ENCODE results near the gene DOLPP1. TPM values are rescaled to one million over a fixed set of nuclear protein-coding genes. Genes with fewer than 3 reads are reported as not detected.
"Not testable (repeated sequence)": the region's sequence is repeated elsewhere in the genome, so short reads cannot be mapped to it uniquely, and the experiment has no call there.

Gene DOLPP1
- total RNA-seq, 5 donors from 2014 or later (not counting 1 experiment from before 2014, with no cell fraction given): 5.1 to 14.4 (median 11.8) TPM

DNA sequence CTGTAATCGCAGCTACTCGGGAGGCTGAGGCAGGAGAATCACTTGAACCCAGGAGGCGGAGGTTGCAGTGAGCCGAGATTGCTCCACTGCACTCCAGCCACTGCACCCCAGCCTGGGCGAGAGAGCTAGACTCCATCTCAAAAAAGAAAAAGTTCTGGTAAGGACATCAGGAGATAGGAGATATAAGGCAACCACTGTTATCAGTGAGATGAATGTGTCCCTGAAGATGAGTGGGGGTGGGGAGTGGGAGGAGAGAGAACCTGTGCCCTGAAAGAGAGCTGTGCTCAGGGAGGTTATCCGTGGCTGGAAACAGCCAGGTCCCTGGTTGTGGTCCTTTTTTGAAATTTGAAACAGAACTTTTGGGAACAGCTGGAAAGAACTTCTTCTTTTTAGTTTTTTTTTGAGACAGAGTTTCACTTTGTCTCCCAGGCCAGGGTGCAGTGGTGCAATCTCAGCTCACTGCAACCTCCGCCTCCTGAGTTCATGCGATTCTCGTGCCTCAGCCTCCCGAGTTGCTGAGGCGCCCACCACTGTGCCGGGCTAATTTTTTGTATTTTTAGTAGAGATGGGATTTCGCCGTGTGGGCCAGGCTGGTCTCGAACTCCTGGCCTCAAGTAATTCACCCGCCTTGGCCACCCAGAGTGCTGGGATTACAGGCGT is 32.9 kb downstream of the DOLPP1 start:
- H3K27me3 Mint-ChIP-seq: no peaks in the 10 kb centered on the region
- Histone ChIP-seq H3K9me3 (no peaks in the 10 kb centered on the region), H3K27ac (ENCODE audit: low read length) (no peak overlapping the region), H3K4me3 (ENCODE audit: control insufficient read depth in 1 of 2, extremely low read depth in 1 of 2, low read length in 1 of 2) (no peak overlapping the region), H3K27me3 (replicated peaks in 1 of 2; ENCODE audit: control insufficient read depth in 2 of 2, extremely low read depth in 1 of 2, insufficient read depth in 2 of 2, low read length in 1 of 2) (no peaks in the 10 kb centered on the region), H3K36me3 (ENCODE audit: control insufficient read depth in 2 of 2, extremely low read depth in 1 of 2, insufficient read depth in 1 of 2, low read length in 1 of 2) (no peaks in the 10 kb centered on the region), H3K4me1 (ENCODE audit: control insufficient read depth in 1 of 2, extremely low read depth in 1 of 2, insufficient read depth in 2 of 2, low read length in 2 of 2) (peaks cover 3 to 27% of the 10 kb centered on the region in 2 experiments)
- H3K36me3 Mint-ChIP-seq: no peaks in the 10 kb centered on the region
- H3K9me3 Mint-ChIP-seq: no peaks in the 10 kb centered on the region
- CTCF ChIA-PET: interaction anchor here in 1 of 2 donors (1.0 kb wide), 1 partner anchor 18 kb away, joined by 3 read pairs; no protein-coding TSS in a partner anchor
- 99% methylated on average over 8 of the region's 17 CpGs for WGBS (ENCODE audit: insufficient coverage)
- peaks cover 29 to 45% (median 36%) of the 10 kb centered on the region in 3 donors for H3K4me1 Mint-ChIP-seq
- DNase-seq (no peak), ATAC-seq (replicated peaks in 1 of 4) (no peak)
- peak overlapping the region in 1 of 3 donors; percentile 24 for H3K4me3 Mint-ChIP-seq
- no peak overlapping the region for H3K27ac Mint-ChIP-seq
- POLR2A ChIA-PET: no interaction called here

GRCh38 chr9:129118799-129119198 is 37.9 kb downstream of the DOLPP1 start:
- DNase-seq (no peak), ATAC-seq (replicated peaks in 1 of 4) (no peak)
- peaks cover 12 to 18% (median 18%) of the 10 kb centered on the region in 3 donors for H3K4me1 Mint-ChIP-seq
- POLR2A ChIA-PET: interaction anchor here in 1 of 2 donors (0.6 kb wide), 1 partner anchor 700 kb away, joined by 3 read pairs; no protein-coding TSS in a partner anchor
- peaks cover 5 to 29% of the 10 kb centered on the region in 2 donors for H3K36me3 ChIP-seq (ENCODE audit: control insufficient read depth in 2 of 2, extremely low read depth in 1 of 2, insufficient read depth in 1 of 2, low read length in 1 of 2)
- CTCF ChIA-PET: no interaction called here
- H3K4me3 Mint-ChIP-seq: no peak overlapping the region
- H3K27ac ChIP-seq (ENCODE audit: low read length): no peak overlapping the region
- H3K9me3 Mint-ChIP-seq: no peaks in the 10 kb centered on the region
- no CpG with 5 or more reads among the region's 4 CpGs for WGBS (ENCODE audit: insufficient coverage)
- no peaks in the 10 kb centered on the region for H3K4me1 ChIP-seq (ENCODE audit: control insufficient read depth in 1 of 2, extremely low read depth in 1 of 2, insufficient read depth in 2 of 2, low read length in 2 of 2)
- no peaks in the 10 kb centered on the region for H3K9me3 ChIP-seq
- H3K4me3 ChIP-seq (ENCODE audit: control insufficient read depth in 1 of 2, extremely low read depth in 1 of 2, low read length in 1 of 2): no peak overlapping the region
- peaks cover 17% of the 10 kb centered on the region for H3K36me3 Mint-ChIP-seq
- H3K27ac Mint-ChIP-seq: no peak overlapping the region
- no peaks in the 10 kb centered on the region for H3K27me3 ChIP-seq (replicated peaks in 1 of 2; ENCODE audit: control insufficient read depth in 2 of 2, extremely low read depth in 1 of 2, insufficient read depth in 2 of 2, low read length in 1 of 2)
- no peaks in the 10 kb centered on the region for H3K27me3 Mint-ChIP-seq

DNA sequence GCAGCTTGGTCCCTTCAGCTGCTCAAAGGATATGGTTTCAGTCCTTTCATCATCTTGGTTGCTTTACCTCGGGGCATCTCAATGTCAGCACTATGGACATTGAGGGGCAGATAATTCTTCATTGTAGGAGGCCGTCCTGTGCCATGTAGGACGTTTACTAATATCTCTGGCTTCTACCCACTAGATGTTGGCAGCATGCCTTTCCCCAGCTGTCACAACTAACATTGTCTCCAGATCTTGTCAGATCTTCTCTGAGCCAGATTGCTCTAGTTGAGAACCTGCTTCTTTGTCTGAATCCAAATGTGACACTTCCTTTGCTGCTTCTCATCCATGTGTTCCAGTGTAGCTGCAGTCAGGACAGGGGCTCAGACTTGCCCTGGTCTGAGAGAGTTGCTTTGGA is 40.6 kb downstream of the DOLPP1 start:
- ChIA-PET CTCF (no interaction called here), POLR2A (no interaction called here)
- Mint-ChIP-seq H3K4me1 (peaks cover 0 to 2% (median 2%) of the 10 kb centered on the region in 3 donors), H3K9me3 (no peaks in the 10 kb centered on the region), H3K36me3 (peaks cover 21% of the 10 kb centered on the region), H3K4me3 (no peak overlapping the region), H3K27me3 (no peaks in the 10 kb centered on the region), H3K27ac (no peak overlapping the region)
- no peak for ATAC-seq (replicated peaks in 1 of 4)
- 100% methylated on average over 2 of the region's 3 CpGs for WGBS (ENCODE audit: insufficient coverage)
- no peaks in the 10 kb centered on the region for H3K9me3 ChIP-seq
- H3K27ac ChIP-seq (ENCODE audit: low read length): no peak overlapping the region
- no peaks in the 10 kb centered on the region for H3K4me1 ChIP-seq (ENCODE audit: control insufficient read depth in 1 of 2, extremely low read depth in 1 of 2, insufficient read depth in 2 of 2, low read length in 2 of 2)
- H3K27me3 ChIP-seq (replicated peaks in 1 of 2; ENCODE audit: control insufficient read depth in 2 of 2, extremely low read depth in 1 of 2, insufficient read depth in 2 of 2, low read length in 1 of 2): no peaks in the 10 kb centered on the region
- H3K4me3 ChIP-seq (ENCODE audit: control insufficient read depth in 1 of 2, extremely low read depth in 1 of 2, low read length in 1 of 2): no peak overlapping the region
- no peak for DNase-seq
- peaks cover 9 to 48% of the 10 kb centered on the region in 2 donors for H3K36me3 ChIP-seq (ENCODE audit: control insufficient read depth in 2 of 2, extremely low read depth in 1 of 2, insufficient read depth in 1 of 2, low read length in 1 of 2)

DNA sequence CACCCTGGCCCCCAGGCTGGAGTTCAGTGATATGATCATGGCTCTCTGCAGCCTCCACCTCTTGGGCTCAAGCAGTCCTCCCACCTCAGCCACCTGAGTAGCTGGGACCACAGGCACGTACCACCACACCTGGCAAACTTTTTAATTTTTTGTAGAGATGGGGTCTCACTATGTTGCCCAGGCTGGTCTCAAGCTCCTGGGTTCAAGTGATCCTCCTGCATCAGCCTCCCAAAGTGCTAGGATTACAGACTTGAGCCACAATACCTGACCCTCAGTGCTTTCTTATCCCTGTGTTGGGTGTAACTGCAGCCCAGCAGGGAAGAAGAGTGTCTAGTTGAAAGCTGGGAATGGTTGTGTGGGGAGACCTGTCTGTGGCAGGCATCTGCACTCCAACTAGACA is 41.2 kb downstream of the DOLPP1 start:
- DNase-seq (no peak), ATAC-seq (replicated peaks in 1 of 4) (no peak)
- peaks cover 21% of the 10 kb centered on the region for H3K36me3 Mint-ChIP-seq
- Histone ChIP-seq H3K4me1 (ENCODE audit: control insufficient read depth in 1 of 2, extremely low read depth in 1 of 2, insufficient read depth in 2 of 2, low read length in 2 of 2) (no peaks in the 10 kb centered on the region), H3K27me3 (replicated peaks in 1 of 2; ENCODE audit: control insufficient read depth in 2 of 2, extremely low read depth in 1 of 2, insufficient read depth in 2 of 2, low read length in 1 of 2) (no peaks in the 10 kb centered on the region), H3K27ac (ENCODE audit: low read length) (no peak overlapping the region), H3K4me3 (ENCODE audit: control insufficient read depth in 1 of 2, extremely low read depth in 1 of 2, low read length in 1 of 2) (no peak overlapping the region), H3K9me3 (no peaks in the 10 kb centered on the region), H3K36me3 (ENCODE audit: control insufficient read depth in 2 of 2, extremely low read depth in 1 of 2, insufficient read depth in 1 of 2, low read length in 1 of 2) (peaks cover 12 to 53% of the 10 kb centered on the region in 2 donors)
- no peak overlapping the region for H3K4me3 Mint-ChIP-seq
- ChIA-PET POLR2A (interaction anchor here (0.5 to 0.6 kb wide), 2 partner anchors 24 to 631 kb away, joined by 4 read pairs; no protein-coding TSS in a partner anchor), CTCF (interaction anchor here in 1 of 2 donors (0.8 kb wide), 1 partner anchor 18 kb away, joined by 4 read pairs; no protein-coding TSS in a partner anchor)
- no CpG with 5 or more reads among the region's 1 CpG for WGBS (ENCODE audit: insufficient coverage)
- peaks cover 0 to 2% (median 2%) of the 10 kb centered on the region in 3 donors for H3K4me1 Mint-ChIP-seq
- H3K27me3 Mint-ChIP-seq: no peaks in the 10 kb centered on the region
- H3K9me3 Mint-ChIP-seq: no peaks in the 10 kb centered on the region
- H3K27ac Mint-ChIP-seq: no peak overlapping the region

GRCh38 chr9:129122976-129123375 is 42.1 kb downstream of the DOLPP1 start:
- H3K4me3 Mint-ChIP-seq; H3K4me1 ChIP-seq (ENCODE audit: control insufficient read depth in 1 of 2, extremely low read depth in 1 of 2, insufficient read depth in 2 of 2, low read length in 2 of 2); DNase-seq; H3K4me3 ChIP-seq (ENCODE audit: control insufficient read depth in 1 of 2, extremely low read depth in 1 of 2, low read length in 1 of 2); ATAC-seq (replicated peaks in 1 of 4); H3K9me3 Mint-ChIP-seq; H3K4me1 Mint-ChIP-seq; H3K27ac ChIP-seq (ENCODE audit: low read length); H3K27me3 ChIP-seq (replicated peaks in 1 of 2; ENCODE audit: control insufficient read depth in 2 of 2, extremely low read depth in 1 of 2, insufficient read depth in 2 of 2, low read length in 1 of 2); H3K27me3 Mint-ChIP-seq; H3K27ac Mint-ChIP-seq; H3K9me3 ChIP-seq: not testable (repeated sequence)
- peaks cover 26% of the 10 kb centered on the region for H3K36me3 Mint-ChIP-seq
- POLR2A ChIA-PET: interaction anchor here (0.5 to 0.6 kb wide), 3 partner anchors 25 to 632 kb away, joined by 4 to 6 read pairs (median 4); no protein-coding TSS in a partner anchor
- WGBS (ENCODE audit: insufficient coverage): no CpG with 5 or more reads among the region's 15 CpGs
- H3K36me3 ChIP-seq (ENCODE audit: control insufficient read depth in 2 of 2, extremely low read depth in 1 of 2, insufficient read depth in 1 of 2, low read length in 1 of 2): peaks cover 16 to 61% of the 10 kb centered on the region in 2 donors
- CTCF ChIA-PET: interaction anchor here in 1 of 2 donors (0.9 kb wide), 1 partner anchor 9 kb away, joined by 3 read pairs; no protein-coding TSS in a partner anchor

- Histone ChIP-seq H3K27me3 (replicated peaks in 1 of 2; ENCODE audit: control insufficient read depth in 2 of 2, extremely low read depth in 1 of 2, insufficient read depth in 2 of 2, low read length in 1 of 2) (no peaks in the 10 kb centered on the region), H3K4me3 (ENCODE audit: control insufficient read depth in 1 of 2, extremely low read depth in 1 of 2, low read length in 1 of 2) (no peak overlapping the region), H3K4me1 (ENCODE audit: control insufficient read depth in 1 of 2, extremely low read depth in 1 of 2, insufficient read depth in 2 of 2, low read length in 2 of 2) (no peaks in the 10 kb centered on the region), H3K9me3 (no peaks in the 10 kb centered on the region), H3K27ac (ENCODE audit: low read length) (no peak overlapping the region), H3K36me3 (ENCODE audit: control insufficient read depth in 2 of 2, extremely low read depth in 1 of 2, insufficient read depth in 1 of 2, low read length in 1 of 2) (peaks cover 16 to 69% of the 10 kb centered on the region in 2 donors)
- CTCF ChIA-PET: no interaction called here
- no peaks in the 10 kb centered on the region for H3K9me3 Mint-ChIP-seq
- no peaks in the 10 kb centered on the region for H3K27me3 Mint-ChIP-seq
- H3K27ac Mint-ChIP-seq: no peak overlapping the region
- ATAC-seq (replicated peaks in 1 of 4): no peak
- peaks cover 0 to 2% (median 1%) of the 10 kb centered on the region in 3 donors for H3K4me1 Mint-ChIP-seq
- H3K4me3 Mint-ChIP-seq: no peak overlapping the region
- peaks cover 30% of the 10 kb centered on the region for H3K36me3 Mint-ChIP-seq
- WGBS (ENCODE audit: insufficient coverage): 88% methylated on average over 3 of the region's 3 CpGs
- no peak for DNase-seq
- POLR2A ChIA-PET: interaction anchor here in 1 of 2 donors (0.7 kb wide), 1 partner anchor 516 kb away, joined by 5 read pairs; no protein-coding TSS in a partner anchor
These were observed 43.7 kb downstream of the DOLPP1 start for GRCh38 chr9:129124506-129125069.
